NCI-H345 treated with DMSO at 0.1 percent for 48 hours (cell line): ENCODE data around the gene SGMS1.
"Not testable (repeated sequence)": the region's sequence is repeated elsewhere in the genome, so short reads cannot be mapped to it uniquely, and the experiment has no call there.

ENCODE experiments used
- DNase-seq: peaks from one replicate; lab custom pipeline; 2025; ENCODE audit not compliant: unreplicated experiment; lab: John Stamatoyannopoulos, UW

The SGMS1 gene

DNA sequence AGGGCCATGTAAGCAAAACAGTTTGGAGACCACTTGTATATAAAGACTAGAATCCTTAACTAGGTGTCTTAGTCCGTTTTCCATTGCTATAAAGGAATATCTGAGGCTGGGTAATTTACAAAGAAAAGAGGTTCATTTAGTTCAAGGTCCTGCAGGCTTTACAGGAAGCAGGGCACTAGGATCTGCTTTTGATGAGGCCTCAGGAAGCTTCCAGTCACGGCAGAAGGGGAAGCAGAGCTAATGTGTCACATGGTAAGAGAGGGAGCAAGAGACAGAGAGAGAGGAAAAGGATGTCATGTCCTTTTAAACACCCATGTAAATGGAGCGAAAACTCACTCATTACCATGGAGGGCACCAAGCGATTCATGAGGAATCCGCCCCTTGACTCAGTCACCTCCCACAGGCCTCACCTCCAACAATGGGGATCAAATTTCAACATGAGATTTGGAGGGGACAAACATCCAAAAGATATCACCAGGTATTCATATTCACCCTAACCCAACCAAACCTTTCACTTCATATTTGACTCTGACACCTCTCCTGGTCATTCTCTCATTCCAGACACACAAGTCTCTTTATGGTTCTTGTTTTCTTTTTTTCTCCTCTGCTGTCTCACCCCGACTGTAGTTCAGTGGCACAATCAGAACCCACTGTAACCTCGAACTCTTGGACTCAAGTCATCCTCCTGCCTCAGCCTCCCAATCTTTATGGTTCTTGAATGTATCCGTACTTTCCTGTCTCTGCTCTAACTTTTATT is 342.4 kb downstream of the SGMS1 start:
- DNase-seq = no peak

DNA sequence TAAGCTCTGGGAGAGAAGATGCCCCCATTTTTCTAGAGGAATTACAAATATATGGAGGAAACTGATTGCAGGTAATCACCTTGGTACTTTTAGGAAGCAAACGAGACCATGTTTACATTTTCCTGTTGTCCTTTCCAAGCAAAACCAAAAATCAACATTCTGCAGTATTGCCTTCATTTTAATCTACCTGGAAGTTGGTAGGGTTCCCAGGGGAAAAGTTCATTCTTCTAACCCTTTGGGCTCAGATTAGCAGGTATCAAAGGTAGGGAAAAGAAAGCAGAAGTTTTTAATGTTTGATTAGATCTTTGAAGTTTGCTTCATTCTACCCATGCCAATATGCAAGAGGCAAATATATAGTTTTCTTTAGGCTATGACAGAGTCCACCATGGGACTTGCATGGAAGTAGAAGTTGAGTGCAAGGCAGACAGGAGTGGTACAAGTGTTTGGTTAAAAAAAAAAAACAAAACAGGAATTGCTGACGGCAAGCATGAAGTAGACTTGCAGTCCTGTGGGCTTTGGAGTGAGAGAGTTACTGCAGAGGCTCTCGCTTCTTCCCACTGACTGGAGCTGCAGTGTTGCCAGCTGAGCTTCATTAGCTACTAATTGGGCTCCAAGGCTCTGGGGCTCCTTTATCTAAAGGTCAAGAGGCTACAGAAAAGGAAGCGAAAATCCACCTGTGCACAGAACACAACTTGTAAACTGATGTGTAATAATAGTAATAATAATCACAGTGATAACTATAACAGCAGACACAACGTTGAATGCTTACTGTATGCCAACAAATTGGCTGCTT is 343.5 kb downstream of the SGMS1 start:
- no peak for DNase-seq

DNA sequence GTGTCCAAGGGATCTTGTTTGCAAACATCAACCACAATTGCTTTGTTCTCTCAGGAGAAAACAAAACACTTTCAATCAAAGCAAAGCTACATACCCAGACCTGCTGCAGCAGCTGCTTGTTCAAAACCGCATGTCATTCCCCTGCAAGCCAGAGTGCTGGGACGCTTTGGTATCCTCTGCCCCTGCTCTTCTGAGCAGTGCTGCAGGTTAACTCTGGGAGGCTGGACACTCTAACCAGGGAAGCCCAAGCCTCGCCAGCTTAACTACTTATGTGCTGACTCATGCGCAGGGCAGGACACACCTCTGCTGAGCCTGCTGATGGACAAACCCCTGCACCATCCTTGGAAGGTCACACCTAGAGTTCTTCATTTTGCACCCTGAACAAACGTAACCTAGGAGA is 344.3 kb downstream of the SGMS1 start:
- DNase-seq = no peak

DNA sequence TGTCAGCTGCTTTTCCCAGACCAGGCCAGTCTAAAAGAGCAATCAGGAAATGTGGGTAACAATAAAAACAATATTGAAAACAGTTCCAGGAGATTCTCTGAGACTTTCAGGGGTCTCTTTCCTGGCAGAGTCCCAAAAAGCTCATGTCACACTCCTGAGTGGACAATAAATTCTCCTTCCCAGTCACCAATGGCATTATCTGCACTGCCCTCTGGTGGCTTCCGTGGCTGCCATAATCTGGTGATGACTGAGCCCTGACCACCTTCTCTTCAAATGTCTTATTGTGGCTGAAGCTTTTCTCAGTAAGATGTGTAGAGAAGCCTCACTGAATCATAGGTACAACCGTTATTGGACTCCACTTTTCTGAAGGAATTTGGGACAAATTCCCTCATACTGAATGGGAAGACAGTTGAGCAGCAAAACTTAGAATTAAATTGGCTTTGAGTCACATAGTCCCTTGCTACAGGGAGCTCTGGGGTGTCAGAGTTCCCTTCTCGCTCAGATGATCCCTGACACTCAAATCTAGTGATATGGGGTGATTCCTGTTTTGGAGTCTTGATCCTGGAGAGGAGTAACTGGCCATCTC is 348.0 kb downstream of the SGMS1 start:
- peak; percentile 69 for DNase-seq

DNA sequence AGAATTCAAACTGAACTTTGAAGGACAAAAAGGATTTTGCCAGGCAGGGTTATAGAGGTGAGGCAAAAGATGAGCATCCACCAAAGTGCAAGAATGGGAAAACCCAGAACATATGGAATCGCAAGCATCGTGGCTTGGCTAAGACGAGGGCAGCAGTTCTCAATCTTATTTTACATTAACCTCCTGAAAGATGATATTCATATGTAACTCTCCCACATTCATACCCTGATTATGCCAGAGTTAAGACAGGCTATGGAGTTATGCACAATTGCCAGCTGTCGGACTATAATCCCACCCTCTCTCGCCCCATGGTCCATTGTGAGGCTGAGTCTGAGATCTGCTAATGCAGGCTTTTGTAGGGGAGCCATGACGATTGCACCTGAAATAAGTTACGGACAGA is 351.2 kb downstream of the SGMS1 start:
- DNase-seq = no peak

DNA sequence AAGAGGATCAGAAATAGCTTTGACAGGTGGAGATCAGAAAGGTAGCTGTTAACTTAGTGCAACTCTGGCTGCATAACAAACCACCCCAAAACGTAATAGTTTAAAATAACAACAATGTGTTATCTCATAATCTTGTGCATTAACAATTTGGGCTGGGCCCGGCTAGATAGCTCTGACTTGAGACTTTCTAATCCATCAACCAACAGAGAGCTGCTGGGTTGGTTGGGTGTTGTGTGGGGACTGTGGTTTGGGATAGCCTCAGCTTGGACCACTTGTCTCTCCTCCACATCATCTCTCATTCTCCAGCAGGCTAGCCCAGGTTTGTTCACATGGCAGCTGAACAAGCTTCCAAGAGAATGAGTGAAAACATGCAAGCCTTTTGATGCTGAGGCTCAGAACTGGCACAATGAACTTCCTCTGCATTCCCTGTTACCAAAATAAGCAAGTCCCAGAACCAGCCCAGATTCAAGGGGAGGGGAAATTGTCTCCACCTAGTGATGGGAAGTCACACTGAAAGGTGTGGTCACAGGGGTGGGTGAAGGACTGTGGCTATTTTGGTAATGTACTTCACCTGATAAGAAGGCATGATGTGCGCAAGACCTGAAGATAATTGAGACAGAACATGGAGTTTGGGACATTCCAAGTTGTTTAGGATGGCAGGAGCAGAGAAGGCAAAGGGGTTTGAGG is 352.0 kb downstream of the SGMS1 start:
- no peak for DNase-seq

DNA sequence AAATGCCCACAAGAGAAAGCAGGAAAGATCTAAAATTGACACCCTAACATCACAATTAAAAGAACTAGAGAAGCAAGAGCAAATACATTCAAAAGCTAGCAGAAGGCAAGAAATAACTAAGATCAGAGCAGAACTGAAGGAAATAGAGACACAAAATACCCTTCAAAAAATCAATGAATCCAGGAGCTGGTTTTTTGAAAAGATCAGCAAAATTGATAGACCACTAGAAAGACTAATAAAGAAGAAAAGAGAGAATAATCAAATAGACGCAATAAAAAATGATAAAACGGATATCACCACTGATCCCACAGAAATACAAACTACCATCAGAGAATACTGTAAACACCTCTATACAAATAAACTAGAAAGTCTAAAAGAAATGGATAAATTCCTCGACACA is 355.9 kb downstream of the SGMS1 start:
- not testable (repeated sequence) for DNase-seq

DNA sequence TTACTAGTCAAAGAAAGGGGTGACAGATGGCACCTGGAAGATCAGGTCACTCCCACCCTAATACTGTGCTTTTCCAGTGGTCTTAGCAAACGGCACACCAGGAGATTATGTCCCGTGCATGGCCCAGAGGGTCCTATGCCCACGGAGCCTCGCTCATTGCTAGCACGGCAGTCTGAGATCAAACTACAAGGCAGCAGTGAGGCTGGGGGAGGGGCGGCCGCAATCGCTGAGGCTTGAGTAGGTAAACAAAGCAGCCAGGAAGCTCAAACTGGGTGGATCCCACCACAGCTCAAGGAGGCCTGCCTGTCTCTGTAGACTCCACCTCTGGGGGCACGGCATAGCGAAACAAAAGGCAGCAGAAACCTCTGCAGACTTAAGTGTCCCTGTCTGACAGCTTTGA is 361.1 kb downstream of the SGMS1 start:
- not testable (repeated sequence) for DNase-seq

DNA sequence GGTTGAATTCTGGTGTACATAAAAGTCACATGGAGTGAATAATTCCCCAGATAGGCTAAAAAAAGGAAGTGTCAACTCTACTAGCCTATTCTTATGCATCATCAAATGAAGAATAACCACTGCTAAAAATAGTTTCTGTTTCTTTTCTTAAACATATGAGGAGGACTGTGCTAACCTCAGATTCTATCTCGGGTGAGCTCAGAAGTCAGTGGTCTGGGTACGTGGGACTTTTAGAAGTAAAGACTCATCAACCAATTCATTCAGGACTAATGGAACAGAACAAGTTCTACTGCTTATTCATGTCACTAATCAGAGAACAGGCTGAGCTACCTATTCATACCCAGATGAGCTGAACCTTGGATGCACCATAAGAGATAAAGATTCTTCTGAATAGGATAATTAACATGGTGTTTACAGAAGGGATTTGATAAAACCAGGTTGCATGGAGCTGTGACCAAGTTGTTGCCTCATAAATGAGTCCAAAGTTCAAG is 362.9 kb downstream of the SGMS1 start:
- DNase-seq = no peak
